ENCODE measurements around the gene MITF.

- no peak for TF ChIP-seq CTCF (IDR thresholded peaks at IDR 0.05)
- no peak for TF ChIP-seq POLR2A (IDR thresholded peaks at IDR 0.05)
Observed at GRCh38 chr3:69803681-69804270, 64.5 kb downstream of the MITF start.

Data from esophagus squamous epithelium (tissue), 4 donors.